DND-41 (cell line): ENCODE results near the gene HSPA1A.

Source experiments
- CTCF ChIP-seq: IDR thresholded peaks from 2 replicates; pipeline ENCODE4 v1.5.1; 2012; ENCODE audit warnings: borderline replicate concordance, low read length, moderate library complexity, mild to moderate bottlenecking; ENCODE audit not compliant: poor library complexity, severe bottlenecking; ENCODE audit errors: extremely low read depth
- EZH2 ChIP-seq: IDR thresholded peaks from 3 replicates; pipeline ENCODE4 v1.6.1; 2012; ENCODE audit warnings: borderline replicate concordance, low read depth, mild to moderate bottlenecking, moderate library complexity, low read length, inconsistent platforms; ENCODE audit not compliant: severe bottlenecking

- no peak for TF ChIP-seq CTCF
- no peak for TF ChIP-seq EZH2
These were observed 35.4 kb upstream of the HSPA1A start for GRCh38 chr6:31779908-31780307.
